Adrenal gland (tissue), 5 donors: ENCODE results near the gene AGPAT2.

ENCODE experiments used
- CTCF ChIP-seq, 6 experiments: fragments of 450-650 bp in 4 of 6; fragments of 200-600 bp in 2 of 6; sonication (generic) in 1 of 6; IDR thresholded peaks; 1 replicate in 5 of 6; 2 replicates in 1 of 6; pipeline versions ENCODE4 v1.5.1 to v1.8.0; 2016 to 2021; ENCODE audit warnings: antibody characterized with exemption in 6 of 6, mild to moderate bottlenecking in 2 of 6, moderate library complexity in 1 of 6
- POLR2A ChIP-seq, 2 donors: fragments of 450-650 bp; IDR thresholded peaks; one replicate each; pipeline ENCODE4 v1.6.1; 2017; ENCODE audit warnings: antibody characterized with exemption in 2 of 2, mild to moderate bottlenecking in 2 of 2, moderate library complexity in 1 of 2
- donor health status: DM: no; HTN: no; CAD: no.

DNA sequence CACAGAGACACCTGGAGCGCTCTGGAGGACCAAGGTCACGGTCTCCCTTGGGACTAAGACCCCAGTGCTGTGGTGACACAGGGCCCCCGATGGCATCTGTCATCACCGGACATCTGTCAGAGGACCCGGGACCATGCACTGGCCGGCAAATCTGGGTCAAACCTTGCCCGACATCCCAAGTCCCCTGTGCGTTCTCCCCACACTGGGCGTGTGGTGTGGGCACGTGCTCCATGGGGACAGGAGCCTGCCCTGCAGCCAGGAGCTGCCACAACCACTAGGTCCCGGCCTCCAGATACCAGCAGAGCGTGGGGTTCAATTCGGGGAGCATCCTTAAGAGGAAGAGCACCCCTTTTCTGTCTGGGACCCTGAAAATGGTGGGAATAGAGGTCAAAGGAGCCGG lies 3.5 kb downstream of the AGPAT2 start:
- TF ChIP-seq CTCF (IDR thresholded peaks at IDR 0.05) (no peak), POLR2A (IDR thresholded peaks at IDR 0.05) (no peak)
